Measurements from ENCODE around the gene ERF. TPM values are rescaled to one million over a fixed set of nuclear protein-coding genes. Genes with fewer than 3 reads are reported as not detected.

Gene ERF
- total RNA-seq, 1 donor from 2014 or later, result 32.7 TPM

DNA sequence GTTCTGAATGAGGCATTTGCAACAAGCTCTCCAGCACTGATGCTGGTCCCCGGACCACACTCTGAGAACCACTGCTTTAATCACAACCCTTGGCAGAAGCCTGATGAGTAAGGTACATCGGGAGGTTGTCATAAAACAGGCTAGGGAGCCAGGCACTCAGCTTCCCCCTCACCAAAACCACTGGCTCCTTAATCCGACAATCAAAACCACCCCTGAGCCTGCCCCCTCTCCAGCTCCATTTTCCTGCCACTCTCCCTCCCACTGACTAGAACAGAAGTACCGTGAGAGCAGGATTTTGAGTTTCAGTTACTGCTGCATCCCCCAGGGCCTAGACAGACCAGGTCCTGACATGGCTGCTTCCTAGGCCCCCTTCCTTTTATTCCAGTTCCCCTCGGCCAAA, 19.7 kb downstream of the ERF start:
- DNase-seq, result no peak

DNA sequence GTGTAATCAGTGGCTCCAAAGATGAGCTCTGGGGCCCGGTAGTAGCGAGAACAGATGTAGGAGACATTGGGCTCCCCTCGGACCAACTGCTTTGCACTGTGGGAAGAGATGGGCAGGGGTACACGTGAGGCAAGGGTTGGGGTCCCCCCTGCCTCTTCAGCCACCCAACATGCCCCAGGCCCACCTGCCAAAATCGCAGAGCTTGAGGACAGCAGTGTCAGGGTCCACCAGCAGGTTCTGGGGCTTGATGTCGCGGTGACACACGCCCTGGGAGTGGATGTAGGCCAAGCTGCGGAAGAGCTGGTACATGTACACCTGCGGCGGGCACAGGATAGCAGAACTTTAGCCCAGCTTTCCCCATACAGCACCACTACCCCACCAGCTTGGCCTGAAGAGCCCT, 20.6 kb downstream of the ERF start:
- DNase-seq, result no peak

DNA sequence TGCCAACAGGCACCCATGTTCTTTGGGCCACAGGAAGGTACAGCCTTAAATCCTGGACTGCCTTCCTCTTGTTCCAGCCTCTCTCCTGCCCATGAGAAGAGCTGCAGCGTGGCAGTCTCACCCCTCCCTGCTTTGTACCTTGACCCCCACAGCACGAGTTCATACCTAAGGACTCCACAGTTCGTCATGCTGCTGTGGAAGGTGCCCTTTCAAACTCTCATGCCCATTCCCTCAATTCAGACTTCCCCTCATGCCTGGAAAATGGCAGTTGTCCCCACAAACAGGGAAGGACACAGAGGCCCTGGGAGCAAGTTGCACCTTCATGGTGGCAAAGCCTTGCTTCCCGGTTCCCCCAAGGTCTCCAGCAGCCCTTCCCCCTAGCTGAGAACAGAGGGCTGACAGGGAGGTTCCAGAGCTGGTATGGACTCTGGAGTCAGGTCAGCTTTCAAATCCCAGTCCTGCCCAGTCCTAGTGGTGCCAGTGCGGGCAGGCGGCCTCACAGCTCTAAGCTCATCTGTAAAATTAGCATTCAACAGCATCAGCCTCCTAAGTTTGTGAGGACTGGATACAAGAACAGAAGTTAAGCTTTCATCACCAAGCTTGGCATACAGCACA, 21.1 kb downstream of the ERF start:
- DNase-seq, result no peak

DNA sequence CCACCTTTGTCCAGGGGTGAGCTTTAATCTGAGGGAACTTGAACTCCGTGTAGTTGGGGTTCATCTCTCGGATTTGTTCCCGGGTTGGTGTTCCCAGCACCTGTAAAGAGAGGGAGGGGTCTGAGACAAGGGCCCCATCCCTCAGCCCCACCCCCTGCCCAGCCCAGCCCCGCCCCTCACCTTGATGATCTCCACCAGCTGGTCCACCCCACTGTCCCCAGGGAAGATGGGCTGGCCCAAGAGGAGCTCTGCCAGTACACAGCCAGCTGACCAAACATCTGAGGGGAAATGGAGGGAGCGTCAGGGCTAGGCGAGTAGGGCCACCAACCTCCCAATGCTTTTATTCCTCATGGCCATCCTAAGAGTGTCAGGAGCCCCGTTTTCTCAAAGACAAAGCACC, 21.8 kb downstream of the ERF start:
- no peak for DNase-seq

DNA sequence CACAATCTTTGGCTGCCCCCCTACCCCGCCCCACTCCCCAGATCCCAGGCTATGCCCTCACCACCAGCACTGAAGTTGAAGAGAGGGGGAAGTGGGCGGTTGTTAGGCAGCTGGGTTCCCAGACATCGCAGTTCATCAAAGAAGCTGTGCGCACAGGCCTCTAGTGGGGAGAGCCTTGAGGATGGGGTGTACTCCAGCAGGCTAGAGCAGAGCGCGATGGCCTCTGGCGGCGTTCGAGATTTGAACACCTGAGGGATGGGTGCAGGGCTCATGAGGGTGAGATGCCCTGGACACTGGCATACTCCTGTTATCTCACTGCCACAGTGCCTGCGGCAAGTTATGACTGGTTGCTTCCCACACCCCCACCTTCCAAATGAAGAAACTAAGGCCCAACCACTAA, 22.5 kb downstream of the ERF start:
- DNase-seq, result no peak

DNA sequence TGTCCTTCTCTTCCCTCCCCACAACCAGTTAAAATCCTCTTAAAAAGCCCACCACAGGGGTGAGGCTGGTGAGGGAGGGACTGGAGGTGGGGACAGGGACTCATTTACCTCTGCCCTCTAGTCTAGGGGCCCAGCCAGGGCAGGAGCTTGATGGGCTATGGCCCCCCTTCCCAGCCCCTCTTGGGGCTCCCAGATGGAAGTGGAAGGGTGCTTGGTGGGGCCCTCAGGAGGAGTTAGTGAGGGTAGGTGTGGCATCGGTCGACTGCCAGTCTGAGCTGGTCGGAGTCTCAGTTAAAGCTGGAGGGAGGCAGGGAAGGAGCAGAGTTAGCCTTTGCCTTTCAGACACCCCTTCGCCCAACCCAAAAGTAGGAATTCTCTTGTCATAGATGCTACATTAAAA, 24.4 kb downstream of the ERF start:
- no peak for DNase-seq

DNA sequence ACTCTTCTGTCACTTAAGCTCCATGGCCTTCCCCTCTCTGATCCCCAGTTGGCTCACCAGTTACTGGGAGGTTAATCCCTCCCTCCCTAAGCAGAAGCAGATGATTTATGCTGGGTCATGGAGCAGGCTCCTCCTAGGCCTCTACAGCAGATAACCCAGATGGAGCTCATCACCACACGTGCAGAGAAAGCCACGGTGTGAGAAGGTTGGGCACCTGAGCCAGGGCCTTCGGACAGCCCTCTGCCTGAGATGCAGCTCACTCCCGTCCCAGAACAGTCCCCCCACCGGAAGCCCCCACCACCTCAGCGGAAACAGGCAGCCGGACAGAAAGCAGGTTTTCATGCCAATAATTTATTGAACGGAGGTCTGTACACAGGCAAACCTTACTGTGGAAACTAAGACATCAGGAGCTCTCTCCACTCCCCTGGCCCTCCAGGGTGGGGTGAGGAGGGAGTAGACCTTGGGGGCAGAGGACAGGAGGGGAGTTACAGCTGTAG, 25.0 kb downstream of the ERF start:
- DNase-seq, result no peak

DNA sequence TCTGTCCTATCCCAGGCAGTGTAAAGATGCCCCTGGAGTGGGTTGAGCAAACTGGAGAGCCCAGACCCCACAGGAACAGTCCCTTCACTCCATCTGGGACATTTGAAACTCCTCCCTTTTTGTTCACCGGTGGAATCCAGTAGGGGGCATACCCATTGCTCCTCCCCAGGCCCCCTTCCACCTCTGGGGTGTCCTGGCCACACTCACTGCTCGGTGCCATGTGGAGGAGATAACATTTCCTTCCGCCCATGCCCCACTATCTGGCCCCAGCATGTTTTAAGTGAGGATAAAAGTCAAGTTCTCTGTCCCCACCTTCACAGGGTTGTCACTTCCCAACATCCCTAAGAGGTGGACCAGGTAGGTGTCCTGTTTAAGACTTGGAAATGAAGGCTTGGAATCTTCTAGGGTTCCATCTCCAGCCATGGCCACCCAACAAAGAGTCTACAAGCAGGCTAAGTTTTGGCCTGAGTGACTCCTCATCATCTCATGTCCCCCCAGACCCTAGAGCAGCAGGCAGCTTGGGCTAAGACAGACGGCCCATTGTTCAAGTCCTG, 25.6 kb downstream of the ERF start:
- DNase-seq, result no peak

DNA sequence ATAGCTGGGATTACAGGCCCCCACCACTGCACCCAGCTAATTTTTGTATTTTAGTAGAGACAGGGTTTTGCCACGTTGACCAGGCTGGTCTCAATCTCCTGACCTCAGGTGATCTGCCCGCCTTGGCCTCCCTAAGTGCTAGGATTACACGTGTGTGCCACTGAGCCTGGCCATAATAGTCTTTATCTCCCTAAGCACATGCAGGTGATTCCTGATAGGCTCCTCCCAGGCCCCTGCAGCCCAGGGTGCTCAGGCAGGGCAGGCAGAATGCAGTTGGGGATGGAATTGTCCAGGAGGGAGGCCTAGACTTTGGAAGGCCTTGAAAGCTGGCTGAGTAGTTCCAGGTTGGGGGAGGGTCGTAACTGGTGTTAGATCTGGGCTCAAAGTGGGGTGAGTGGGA, 26.3 kb downstream of the ERF start:
- DNase-seq, result no peak

DNA sequence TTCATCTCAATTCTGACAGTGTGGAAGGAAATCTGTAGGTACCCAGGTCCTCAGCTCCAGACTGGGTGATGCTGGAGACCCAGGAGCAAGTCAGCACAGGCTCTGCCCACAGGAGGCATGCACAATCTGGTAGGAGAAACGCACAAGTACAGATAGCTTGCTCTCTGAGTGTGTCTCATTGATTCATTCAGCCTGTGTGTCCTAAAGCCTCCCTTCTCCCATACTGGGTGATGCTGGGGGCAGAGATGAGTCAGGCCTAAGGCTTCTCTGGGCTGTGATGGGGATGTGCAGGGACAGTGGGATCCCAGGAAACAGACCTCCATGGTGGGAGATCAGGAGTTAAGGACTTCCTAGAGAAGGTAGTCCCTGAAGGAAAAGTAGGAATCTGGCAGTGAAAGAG, 28.0 kb downstream of the ERF start:
- no peak for DNase-seq

DNA sequence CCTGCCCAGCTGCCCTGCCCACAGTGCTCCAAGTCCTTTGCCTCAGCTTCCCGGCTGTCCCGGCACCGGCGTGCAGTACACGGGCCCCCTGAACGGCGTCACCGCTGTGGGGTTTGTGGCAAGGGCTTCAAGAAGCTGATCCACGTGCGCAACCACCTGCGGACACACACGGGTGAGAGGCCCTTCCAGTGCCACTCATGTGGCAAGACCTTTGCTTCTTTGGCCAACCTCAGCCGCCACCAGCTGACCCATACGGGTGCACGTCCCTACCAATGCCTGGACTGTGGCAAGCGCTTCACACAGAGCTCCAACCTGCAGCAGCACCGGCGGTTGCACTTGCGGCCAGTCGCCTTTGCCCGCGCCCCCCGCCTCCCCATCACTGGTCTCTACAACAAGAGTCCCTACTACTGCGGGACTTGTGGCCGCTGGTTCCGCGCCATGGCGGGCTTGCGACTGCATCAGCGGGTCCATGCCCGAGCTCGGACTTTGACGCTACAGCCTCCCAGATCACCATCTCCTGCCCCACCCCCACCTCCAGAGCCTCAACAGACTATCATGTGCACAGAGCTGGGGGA, 29.1 kb downstream of the ERF start:
- no peak for DNase-seq

DNA sequence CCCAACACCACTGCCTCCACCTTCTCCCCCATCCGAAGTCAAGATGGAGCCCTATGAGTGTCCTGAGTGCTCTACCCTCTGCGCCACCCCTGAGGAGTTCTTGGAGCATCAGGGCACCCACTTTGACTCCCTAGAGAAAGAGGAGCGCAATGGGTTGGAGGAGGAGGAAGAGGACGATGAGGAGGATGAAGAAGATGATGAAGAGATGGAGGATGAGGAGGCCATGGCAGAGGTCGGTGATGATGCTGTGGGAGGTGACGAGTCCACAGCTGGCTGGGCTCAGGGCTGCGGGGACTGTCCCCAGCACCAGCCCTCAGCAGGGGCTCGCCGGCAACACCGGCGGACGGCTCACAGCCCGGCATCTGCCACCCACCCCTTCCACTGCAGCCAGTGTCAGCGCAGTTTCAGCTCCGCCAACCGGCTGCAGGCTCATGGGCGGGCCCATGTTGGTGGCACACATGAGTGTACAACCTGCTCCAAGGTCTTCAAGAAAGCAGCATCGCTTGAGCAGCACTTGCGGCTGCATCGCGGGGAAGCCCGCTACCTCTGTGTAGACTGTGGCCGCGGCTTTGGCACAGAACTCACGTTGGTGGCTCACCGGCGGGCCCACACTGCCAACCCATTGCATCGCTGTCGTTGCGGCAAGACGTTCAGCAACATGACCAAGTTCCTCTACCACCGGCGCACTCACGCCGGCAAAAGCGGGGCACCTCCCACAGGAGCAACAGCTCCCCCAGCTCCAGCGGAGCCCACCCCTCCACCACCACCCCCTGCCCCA, 29.8 kb downstream of the ERF start:
- DNase-seq, result no peak

DNA sequence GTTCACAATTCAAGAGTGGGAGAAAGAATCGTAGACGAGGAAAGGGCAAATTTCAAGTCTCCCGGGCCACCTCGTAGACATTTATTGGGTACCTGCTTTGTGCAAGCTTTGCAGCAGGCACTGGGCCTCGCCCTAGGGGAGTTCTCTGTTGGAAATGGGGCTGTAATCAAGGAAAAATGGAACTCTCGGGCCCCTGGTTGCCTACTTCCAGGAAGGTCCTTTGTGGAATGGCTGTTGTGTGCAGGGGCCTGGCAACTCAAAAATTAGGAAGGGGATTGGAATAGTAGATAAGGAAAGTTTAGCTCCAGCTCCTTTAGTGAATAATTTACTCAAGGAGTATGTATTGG, 34.2 kb downstream of the ERF start:
- no peak for DNase-seq

DNA sequence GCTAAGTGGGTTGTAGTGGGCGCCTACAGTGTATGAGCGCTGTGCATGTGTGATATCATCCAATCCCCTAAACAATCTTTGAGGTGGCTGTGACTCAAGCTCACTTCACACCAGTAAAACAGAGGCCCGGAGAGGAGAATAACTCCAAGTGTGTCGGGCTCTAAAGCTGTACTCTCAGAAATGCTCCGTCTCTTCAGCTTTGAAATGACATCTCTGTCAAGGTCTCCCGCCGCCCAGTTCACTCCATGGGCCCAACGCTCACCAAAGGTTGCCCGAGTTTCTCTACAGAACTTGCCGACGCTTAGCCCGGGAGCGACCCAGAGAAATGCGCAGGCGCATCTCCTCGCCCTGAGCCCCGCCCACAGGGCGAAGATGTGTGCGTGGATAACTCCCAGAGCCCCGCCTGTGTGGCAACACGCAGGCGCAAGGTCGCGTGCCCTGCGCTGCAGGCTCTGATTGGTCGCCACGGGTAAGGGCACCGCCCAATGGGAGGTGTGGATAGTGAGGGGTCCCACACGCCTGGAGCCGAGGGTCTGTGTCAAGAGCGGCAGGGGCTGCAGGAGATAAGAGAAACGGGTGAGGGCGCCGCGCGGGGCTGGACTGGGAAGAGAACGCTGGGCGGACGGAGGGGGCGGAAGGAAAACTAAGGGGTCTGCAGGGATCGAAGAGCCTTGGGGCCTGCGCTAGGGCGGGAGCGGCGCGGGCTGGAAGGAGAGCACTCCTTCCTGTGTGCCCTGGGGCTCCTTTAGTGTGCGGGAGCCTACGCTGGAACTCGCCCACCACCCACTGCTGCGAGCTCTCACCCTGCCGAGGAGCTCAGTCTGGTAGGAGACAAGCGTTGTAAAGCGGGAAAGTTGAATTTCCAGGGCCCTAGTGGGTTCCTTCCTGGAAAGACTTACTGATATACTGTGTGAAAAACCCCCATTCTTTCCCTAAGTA, 34.8 kb downstream of the ERF start, which contains the start of gene ZNF526:
ZNF526 (plus strand) TSS at position 501 of the 939 bp plus-strand sequence. CDS start 4,092 bp downstream, outside the sequence.
- peak; percentile 99 for DNase-seq

DNA sequence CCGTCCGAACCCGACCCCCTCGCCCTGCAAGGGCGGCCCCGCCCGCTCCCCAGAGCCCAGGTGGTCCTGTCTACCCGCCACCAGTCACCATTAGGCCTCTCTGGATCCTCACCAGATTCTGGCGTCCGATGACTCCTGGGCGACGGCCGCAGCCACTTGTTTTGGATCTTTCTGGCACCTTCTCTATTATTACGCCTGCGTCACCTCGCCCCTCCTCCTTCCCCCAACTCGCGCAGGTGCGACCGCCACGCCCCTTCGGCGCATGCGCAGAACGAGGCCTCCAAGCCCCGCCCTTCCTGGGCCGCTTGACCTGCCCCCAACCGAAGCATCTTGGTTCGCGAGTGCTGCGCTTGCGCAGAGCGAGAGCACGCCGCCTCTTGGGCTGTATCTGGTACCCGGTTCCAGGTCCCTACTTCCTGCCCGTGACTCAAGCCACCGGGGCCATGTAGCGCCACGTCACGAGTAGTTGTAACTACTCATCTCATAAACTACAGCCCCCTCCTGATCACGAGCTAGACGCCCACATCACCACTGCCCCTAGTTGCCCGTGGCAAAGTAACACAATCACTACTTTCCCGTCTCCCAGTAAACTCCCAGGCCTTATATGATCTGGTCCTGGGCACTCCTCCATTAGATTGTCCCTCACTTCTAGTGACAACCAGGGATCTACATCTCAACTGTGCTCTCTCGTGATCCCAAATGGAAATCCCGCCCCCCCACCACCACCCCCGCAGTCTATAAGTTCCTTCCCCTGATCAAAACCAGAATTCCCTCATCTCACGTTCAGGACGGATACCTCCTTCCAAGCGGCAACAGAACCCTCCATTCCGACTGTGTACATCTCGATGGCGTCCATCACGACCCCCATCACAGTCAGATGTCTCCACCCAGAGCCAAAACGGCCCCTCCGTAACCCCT, 37.1 kb downstream of the ERF start, which contains the start of gene DEDD2:
DEDD2 (minus strand) TSS at position 158 of the 918 bp plus-strand sequence. CDS start 670 bp downstream, outside the sequence.
- peak; percentile 98 for DNase-seq

DNA sequence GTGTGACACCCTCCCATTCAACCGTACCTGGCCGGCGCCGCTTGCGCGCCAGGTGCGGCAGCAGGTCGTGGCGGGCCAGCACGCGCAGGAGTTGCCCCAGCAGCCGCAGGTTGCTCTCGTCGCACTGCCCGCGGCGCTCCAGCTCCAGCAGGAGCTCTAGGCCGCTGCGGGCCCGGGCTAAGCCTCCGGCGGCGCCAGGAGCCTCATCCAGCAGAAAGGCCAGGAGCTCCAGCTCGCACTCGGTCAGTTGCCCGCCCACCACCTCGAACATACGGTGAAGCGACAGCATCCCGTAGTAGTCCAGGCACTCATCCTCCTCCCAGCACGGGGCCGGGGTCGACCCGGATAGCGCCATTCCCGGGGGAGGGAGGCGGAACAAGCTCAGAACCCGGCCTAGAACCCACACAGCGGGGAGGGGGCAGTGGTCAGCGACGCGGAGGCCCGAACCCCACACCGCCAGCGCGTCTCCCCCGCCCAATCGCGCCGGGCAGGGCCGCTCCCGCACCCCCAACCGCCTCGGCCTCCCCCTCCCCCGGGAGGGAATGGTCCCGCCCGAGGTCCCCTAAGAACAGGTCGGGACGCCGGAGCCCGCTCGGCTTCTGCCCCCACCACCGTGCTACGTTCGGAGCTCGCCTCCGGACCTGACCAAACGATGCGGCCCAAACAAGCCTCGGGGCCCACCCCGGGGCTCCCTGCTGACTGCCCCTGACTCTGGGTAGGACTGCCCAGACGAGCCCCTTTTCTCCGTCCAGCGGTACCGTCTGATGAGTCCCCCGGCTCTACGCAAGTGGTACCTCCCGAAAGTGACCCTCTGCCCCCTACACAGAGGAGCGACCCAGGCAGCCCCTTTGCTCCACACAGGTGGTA, 38.0 kb downstream of the ERF start:
- peak; percentile 54 for DNase-seq

DNA sequence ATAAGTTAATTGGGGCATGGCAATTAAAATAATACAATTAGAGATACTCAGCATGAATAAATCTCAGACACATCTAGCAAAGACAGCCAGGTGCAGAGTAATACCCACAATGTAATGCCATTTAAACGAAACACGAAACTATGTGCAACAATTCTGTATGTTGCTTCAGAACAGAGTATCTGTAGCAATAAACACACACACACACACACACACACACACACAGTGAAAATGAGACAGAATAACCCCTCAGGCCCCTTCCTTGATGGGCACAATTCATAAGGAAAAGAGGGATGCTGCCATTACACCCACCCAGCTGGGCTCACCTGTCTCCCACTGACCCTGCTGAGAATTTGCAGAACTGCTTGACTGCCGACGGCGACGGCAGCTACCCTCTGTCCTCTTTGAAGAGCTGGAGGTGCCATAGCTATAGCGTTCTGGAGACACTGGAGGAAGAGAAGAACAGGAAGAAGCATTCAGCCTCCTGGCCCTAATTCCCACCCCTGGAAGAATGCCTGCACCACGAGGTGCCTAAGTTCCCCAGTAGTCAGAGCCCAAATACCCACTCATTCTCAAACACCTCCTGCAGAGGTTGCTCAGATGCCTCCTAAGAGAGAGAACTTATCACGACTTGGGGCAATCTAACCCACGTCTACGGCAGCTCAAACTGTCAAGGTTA, 40.0 kb downstream of the ERF start:
- DNase-seq, result no peak

DNA sequence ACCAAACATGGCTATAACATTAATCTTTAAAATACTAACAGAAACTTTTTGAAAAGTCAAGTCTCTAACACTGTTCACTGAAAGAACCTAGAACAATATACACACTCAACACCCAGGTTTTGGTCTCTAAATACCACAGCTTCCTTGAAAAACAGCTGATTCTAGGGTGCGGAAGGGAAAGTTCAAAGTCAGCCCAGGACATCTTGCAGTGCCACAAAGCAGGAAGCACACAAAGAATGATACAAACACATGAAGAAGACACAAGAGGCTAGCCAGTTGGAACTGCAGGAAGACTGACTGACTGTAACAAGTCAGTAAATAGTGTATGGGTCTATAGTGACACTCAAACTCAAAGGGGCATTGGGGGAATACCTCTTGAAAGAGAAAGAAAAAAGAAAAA, 42.0 kb downstream of the ERF start:
- DNase-seq, result no peak

DNA sequence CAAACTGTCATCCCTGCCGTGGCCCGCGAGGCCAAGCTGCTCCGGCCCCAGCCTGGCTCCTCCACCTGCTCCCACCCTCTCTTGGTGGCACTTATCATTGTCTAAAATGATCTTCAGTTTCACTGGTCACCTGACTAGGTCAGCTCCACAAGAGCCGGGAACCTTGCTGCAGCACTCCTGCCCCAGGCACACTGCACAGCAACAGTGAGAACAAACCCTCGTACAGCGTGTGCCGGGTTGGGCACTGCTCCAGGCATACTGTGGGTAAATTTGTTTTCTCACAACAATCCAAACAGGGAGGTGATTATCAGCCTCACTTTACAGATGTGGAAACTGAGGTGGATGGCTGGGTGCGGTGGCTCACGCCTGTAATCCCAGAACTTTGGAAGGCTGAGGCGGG, 46.3 kb downstream of the ERF start:
- DNase-seq, result no peak
